ACC112 (cell line): ENCODE results near the gene RGS3.
A peak's percentile ranks its signal among the peaks of the same experiment; 100 is the strongest.

ENCODE experiments used
- H2AFZ ChIP-seq: fragments of 200-600 bp; sonication (generic); one replicate; pipeline ENCODE4 v1.6.0; 2017; ENCODE audit warnings: antibody characterized with exemption, low read length; ENCODE audit not compliant: unreplicated experiment
- H3K27ac ChIP-seq: fragments of 200-600 bp; sonication (generic); 2 replicates; pipeline ENCODE4 v1.5.1; 2014; ENCODE audit warnings: low read depth, mild to moderate bottlenecking, antibody characterized with exemption, low read length, moderate library complexity
- H3K27me3 ChIP-seq: fragments of 200-600 bp; sonication (generic); 2 replicates; pipeline ENCODE4 v1.6.1; 2014; ENCODE audit warnings: mild to moderate bottlenecking, antibody characterized with exemption, low read length, moderate library complexity, mixed read lengths; ENCODE audit not compliant: insufficient read depth
- H3K36me3 ChIP-seq: fragments of 200-600 bp; sonication (generic); 2 replicates; pipeline ENCODE4 v1.6.1; 2016; ENCODE audit warnings: mild to moderate bottlenecking, antibody characterized with exemption, low read length, moderate library complexity, mixed read lengths; ENCODE audit not compliant: insufficient read depth
- H3K4me1 ChIP-seq: fragments of 200-600 bp; sonication (generic); one replicate; pipeline ENCODE4 v1.6.1; 2016; ENCODE audit warnings: low read length, mixed read lengths; ENCODE audit not compliant: insufficient read depth, unreplicated experiment, control insufficient read depth
- H3K4me3 ChIP-seq: fragments of 200-600 bp; sonication (generic); 2 replicates; pipeline ENCODE4 v1.5.1; 2014; ENCODE audit warnings: mild to moderate bottlenecking, low read depth, low read length
- H3K79me2 ChIP-seq: fragments of 200-600 bp; sonication (generic); one replicate; pipeline ENCODE4 v1.6.0; 2016; ENCODE audit warnings: low read length; ENCODE audit not compliant: control insufficient read depth, unreplicated experiment, insufficient read depth

RGS3 gene

DNA sequence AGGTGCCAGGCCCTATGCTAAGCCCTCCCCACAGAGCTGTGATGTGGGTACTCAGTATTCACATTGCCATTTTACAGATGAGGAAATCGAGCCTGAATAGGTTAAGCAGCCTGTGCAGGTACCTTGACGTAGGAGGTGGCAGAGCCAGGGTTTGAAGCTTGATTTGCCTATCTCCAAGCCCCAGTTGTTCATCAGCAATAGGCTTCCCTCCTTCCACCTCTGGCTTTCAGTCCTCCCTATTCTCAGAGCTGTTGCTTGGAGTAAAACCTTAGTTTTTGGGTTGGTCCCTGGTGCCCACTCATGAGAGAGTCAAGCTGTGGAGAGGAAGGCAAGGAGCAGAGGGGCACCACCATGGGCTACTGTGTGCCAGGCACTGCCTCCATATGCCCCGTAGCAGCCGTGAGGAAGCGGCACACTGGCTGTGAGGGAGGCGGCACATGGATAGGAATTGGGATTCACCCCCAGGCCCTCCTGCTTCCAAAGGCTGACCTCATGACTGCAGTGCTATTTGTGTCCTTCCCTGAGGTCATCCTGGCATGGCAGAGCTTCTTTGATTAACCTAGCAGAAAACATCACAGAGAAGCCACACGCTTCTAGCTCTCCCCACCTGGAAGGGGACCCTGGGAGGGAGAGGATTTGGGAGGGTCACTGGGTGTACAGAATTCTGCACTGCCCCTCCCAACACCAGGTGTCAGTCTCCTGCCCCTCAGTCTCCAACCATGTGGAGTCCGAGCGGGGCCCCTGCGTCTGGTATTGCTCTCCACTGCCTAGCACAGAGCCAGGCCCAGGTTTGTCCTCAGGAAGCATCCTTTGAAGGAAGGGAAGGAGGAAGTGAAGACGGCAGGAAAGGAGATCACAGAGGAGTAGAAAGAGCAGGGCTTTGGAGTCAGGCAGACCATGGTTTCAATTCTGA is 109.8 kb downstream of the RGS3 start:
- no peaks in the 10 kb centered on the region for H3K27me3 ChIP-seq
- no peaks in the 10 kb centered on the region for H3K79me2 ChIP-seq
- H3K4me3 ChIP-seq, result no peak overlapping the region
- peaks cover 17% of the 10 kb centered on the region for H3K4me1 ChIP-seq
- no peak overlapping the region for H3K27ac ChIP-seq
- no peak overlapping the region for H2AFZ ChIP-seq
- no peaks in the 10 kb centered on the region for H3K36me3 ChIP-seq

DNA sequence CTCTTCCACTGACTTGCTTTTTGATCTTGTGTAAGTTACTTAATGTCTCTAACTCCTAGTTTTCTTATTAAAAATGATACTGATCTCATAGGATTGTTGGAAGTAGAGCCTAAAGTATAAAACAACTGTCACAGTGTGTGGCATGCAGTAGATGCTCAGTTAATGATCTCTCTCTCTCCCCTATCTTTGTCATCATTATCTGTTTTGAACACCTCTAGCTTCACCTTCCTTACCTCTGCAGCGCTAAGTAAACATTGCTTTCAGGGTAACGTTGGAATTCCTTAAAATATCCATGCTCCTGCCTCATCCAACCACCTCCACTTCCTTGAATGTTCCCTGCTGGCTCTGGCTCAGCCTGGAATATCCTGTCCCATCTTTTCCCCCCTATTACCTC is 110.4 kb downstream of the RGS3 start:
- Histone ChIP-seq H2AFZ (no peak overlapping the region), H3K4me1 (peaks cover 23% of the 10 kb centered on the region), H3K36me3 (no peaks in the 10 kb centered on the region), H3K79me2 (no peaks in the 10 kb centered on the region), H3K4me3 (no peak overlapping the region), H3K27ac (no peak overlapping the region), H3K27me3 (no peaks in the 10 kb centered on the region)

DNA sequence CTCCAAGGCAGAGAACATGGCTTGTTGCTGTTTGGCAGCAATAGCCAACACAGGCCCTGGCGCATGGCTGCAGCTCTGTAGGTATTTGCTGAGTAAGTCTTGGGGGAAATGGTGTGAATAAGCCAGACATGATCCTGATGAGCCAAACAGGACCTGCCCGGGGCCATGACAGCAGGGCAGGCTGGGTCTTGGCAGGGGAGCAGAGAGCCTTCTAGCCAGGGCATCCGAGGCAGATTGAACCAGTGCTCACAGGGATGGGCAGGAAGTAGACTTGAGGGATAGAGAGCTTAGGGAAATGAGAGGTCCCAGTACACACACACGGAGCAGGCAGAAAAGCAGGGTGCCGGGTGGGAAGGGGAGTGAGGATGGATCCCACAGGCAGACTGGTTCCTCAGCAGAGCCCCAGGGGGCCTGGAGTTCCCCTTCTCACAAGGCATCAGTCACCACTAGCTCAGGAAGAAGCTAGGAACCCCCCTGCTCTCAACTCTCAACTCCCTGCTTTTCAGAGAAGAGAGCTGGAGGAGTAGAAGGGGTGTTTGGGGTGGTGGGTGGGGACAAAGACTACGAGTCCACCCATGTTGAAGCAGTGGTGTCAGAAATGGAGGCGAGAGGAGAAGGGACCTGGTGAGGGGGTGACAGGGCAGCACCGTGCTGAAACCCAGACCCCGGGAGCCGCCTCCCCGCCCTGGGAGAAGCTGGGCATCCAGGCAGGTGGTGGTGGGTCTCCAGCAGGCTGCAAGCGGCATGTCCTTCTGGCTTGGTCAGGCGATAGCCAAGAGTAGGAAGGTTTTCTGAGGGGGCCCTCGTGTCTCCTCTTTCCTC is 111.1 kb downstream of the RGS3 start:
- Histone ChIP-seq H3K4me3 (no peak overlapping the region), H3K27ac (no peak overlapping the region), H3K36me3 (no peaks in the 10 kb centered on the region), H3K79me2 (no peaks in the 10 kb centered on the region), H3K27me3 (no peaks in the 10 kb centered on the region), H2AFZ (no peak overlapping the region), H3K4me1 (peaks cover 30% of the 10 kb centered on the region)

DNA sequence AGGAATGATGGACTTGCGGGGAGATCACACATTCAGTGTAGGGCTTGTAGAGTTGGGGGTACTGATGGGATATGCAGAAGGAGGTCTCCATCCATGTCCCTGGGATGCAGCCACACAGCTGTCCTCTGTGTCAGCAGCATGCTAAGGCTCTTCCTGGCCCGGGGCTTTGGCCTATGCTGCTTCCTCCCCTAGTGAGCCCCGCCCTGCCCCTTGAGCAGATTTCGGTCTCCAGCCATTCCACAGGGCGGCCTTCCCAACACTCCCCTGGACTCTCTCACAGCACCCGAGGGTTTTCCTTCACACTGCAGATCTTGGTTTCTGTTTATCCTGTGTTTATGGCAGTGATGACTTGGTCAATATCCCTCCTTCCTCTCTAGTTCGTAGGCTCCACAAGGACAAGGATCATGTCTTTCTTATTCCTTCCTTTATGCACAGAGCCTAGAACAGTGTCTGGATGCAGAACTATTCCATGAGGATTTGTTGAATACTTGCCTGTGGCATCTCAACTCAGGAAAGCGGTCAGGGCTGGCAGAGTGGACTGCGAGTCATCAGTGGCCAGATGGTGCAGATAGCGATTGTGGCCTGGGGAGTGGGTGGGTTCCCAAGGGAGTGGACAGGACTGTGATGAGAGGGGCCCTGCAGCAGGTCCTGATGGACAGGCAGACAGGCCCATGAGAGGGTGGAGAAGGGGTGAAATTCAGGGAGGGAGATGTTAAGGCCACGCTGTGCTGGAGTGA is 114.2 kb downstream of the RGS3 start:
- Histone ChIP-seq H3K27me3 (no peaks in the 10 kb centered on the region), H3K27ac (peak overlapping the region; percentile 48), H3K4me1 (peaks cover 57% of the 10 kb centered on the region), H3K79me2 (no peaks in the 10 kb centered on the region), H3K4me3 (no peak overlapping the region), H3K36me3 (no peaks in the 10 kb centered on the region), H2AFZ (no peak overlapping the region)

DNA sequence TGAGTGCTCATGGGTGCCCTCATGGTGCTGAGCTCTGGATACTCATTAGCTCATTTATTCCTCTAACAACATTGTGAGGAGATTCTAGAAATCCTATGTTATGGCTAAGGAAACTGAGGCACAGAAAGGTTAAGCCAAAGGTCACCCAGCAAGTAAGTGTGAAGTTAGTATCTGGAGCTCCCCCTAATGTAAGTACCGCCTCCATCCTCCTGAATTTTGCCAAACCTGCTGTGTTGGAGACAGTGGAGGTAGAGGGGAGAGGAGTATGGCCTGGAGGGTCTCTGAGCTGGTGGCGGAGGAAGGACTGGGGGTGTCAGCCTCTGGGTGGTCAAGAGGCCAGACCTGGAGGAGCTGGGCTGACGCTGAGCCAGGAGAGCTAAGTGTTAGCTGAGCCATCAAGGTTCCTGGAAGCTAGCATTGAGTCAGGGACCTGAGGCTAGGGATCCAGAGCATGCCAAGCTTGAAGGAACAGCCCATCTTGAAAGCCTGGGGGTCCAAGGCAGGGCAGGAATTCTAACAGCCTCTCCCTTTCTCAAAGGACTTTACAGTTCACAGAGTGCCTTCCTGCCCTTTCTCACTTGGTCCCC is 114.8 kb downstream of the RGS3 start:
- H3K4me1 ChIP-seq, result peaks cover 57% of the 10 kb centered on the region
- H2AFZ ChIP-seq, result no peak overlapping the region
- peak overlapping the region; percentile 48 for H3K27ac ChIP-seq

DNA sequence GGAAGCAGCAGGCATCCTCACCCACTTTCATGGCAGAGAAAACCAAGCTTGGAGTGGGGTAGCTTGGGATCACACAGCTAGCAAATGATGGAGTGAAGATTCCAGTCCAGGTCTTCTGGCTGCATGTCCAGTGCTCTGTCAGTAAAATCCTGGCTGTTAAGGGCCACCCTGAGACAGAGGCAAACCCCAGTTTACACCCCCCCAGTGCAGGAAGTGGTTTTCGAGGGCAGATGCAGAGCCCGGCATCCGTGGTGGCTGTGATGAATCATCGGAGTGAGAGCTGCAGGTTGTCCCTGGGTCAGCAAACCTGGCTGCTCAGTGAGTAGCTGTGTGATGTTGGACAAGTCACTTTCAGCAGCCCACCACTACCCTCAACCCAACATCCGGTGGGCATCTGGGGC is 115.4 kb downstream of the RGS3 start:
- Histone ChIP-seq H3K79me2 (no peaks in the 10 kb centered on the region), H2AFZ (no peak overlapping the region), H3K36me3 (no peaks in the 10 kb centered on the region), H3K4me1 (peaks cover 57% of the 10 kb centered on the region), H3K27ac (peak overlapping the region; percentile 48), H3K4me3 (no peak overlapping the region), H3K27me3 (no peaks in the 10 kb centered on the region)

More for the DNA sequence above, 114.8 kb downstream of the RGS3 start:
- Histone ChIP-seq H3K4me3 (no peak overlapping the region), H3K79me2 (no peaks in the 10 kb centered on the region), H3K27me3 (no peaks in the 10 kb centered on the region), H3K36me3 (no peaks in the 10 kb centered on the region)

DNA sequence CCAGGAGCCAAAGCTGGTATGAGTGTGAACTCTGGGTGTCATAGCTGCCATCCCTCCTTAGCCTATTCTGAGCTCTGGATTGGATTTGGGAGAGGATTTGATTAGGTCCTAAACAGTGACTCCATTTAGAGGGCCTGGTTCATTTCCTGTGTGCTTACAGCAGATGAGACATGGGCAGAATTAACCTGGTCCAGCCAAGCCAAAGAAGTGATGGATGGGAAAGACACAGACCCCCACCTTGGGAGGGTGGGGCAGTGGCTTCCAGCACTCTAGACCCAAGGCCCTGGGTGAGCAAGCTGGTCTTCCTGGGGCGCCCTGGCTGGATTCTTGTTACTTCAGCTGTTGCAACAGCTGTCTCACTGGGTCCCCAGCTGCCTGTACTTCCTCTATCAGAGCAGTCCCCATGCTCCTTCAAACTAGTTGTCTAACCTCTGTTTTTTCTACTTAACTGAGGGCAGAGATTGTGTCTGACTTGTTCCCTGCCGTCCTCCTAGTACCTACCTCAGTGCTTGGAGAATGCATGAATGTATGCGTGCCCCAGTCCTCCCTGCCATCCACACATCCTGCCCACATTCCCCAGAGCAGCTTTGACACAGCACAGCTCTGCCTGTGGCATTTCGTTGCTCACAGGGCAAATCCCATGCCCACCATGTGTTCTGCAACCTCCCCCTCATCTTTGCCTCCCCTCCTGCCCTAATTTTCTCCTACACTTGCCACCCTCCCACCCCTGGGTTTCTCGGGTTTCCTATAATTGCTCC is 115.9 kb downstream of the RGS3 start:
- no peaks in the 10 kb centered on the region for H3K79me2 ChIP-seq
- H3K36me3 ChIP-seq, result no peaks in the 10 kb centered on the region
- H2AFZ ChIP-seq, result no peak overlapping the region
- H3K4me1 ChIP-seq, result peaks cover 54% of the 10 kb centered on the region
- no peaks in the 10 kb centered on the region for H3K27me3 ChIP-seq
- peak overlapping the region; percentile 48 for H3K27ac ChIP-seq
- no peak overlapping the region for H3K4me3 ChIP-seq

DNA sequence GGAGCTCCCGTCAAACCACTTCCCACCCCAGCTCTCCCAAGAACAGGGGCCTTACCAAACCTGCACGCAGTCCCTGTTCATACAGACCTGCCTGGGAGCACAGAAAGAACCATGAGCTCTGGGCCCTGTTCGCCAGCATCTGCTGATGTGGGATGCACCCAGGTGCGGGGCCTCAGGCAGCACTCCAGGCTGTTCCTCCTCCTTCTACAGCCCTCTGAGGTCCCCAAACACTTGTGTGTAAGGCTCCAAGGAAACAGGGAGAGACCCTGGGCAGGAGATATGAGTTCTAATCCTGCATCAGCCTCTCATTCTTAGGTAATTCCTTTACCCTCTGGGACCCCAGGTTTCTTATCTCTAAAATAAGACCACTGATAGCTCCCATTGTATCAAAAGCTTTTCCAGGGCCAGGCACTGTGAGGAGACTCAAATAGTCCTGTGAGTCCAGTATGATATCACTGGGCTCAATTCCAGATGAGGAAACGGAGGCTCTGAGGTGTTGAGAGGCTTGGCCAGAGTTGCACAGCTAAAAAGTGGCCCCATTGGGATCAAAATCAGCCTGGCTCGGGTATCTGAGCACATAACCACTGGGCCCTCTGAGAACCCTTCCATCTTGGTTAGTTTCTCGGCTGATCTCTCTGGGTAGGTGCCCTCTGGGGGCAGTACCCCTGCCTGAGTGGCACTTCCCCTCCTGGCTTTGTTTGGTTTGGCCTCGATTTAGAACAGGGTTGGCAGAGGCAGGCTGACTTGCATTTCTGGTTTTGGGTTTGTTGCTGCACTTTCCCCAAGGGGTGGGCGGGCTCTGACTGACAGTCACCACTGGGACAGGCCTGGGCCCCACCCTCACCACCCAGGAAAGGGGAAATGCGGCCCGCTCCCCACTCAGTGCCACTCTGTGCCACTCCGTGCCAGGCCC is 116.8 kb downstream of the RGS3 start:
- H3K27ac ChIP-seq, result peak overlapping the region; percentile 48
- no peaks in the 10 kb centered on the region for H3K79me2 ChIP-seq
- no peaks in the 10 kb centered on the region for H3K27me3 ChIP-seq
- H3K36me3 ChIP-seq, result no peaks in the 10 kb centered on the region
- H3K4me1 ChIP-seq, result peaks cover 51% of the 10 kb centered on the region
- no peak overlapping the region for H2AFZ ChIP-seq
- H3K4me3 ChIP-seq, result no peak overlapping the region

DNA sequence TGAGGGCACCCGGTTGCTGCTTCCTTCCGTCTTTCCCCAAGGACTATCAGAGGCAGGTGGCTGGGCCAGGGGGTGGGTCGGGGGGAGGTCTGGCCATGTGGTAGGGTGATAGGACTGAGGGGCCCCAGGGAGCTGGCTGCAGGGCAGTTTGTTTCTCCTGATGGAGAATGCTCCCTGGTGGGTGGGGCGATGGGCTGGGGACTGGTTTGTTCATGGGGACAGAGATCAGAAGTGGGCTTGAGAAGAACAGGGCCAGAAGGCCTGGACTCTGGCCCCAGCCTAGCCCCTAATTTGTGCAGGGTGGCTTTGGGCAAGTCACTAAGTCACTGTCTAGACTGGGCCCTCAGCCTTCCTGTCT is 117.4 kb downstream of the RGS3 start:
- no peaks in the 10 kb centered on the region for H3K27me3 ChIP-seq
- H3K36me3 ChIP-seq, result no peaks in the 10 kb centered on the region
- peaks cover 51% of the 10 kb centered on the region for H3K4me1 ChIP-seq
- no peak overlapping the region for H3K4me3 ChIP-seq
- peak overlapping the region; percentile 48; the same call in 1 of the 2 replicates for H3K27ac ChIP-seq
- H3K79me2 ChIP-seq, result no peaks in the 10 kb centered on the region
- no peak overlapping the region for H2AFZ ChIP-seq
